Sigmoid colon (tissue), 4 donors: ENCODE results near the gene SLC19A1.

Source experiments
- EP300 ChIP-seq, 4 donors: sonication (generic); formaldehyde crosslinking; IDR thresholded peaks; one replicate each; pipeline ENCODE4 v1.6.1; 2017; ENCODE audit warnings: antibody characterized with exemption in 4 of 4
- TF ChIP-seq, protein P1 (sequence below), 4 experiments: fragments of 450-650 bp in 3 of 4; fragments of 200-600 bp in 1 of 4; IDR thresholded peaks; one replicate each; pipeline ENCODE4 v1.5.1; 2016 to 2019; ENCODE audit warnings: antibody characterized with exemption in 4 of 4, mild to moderate bottlenecking in 3 of 4, moderate library complexity in 2 of 4

DNA sequence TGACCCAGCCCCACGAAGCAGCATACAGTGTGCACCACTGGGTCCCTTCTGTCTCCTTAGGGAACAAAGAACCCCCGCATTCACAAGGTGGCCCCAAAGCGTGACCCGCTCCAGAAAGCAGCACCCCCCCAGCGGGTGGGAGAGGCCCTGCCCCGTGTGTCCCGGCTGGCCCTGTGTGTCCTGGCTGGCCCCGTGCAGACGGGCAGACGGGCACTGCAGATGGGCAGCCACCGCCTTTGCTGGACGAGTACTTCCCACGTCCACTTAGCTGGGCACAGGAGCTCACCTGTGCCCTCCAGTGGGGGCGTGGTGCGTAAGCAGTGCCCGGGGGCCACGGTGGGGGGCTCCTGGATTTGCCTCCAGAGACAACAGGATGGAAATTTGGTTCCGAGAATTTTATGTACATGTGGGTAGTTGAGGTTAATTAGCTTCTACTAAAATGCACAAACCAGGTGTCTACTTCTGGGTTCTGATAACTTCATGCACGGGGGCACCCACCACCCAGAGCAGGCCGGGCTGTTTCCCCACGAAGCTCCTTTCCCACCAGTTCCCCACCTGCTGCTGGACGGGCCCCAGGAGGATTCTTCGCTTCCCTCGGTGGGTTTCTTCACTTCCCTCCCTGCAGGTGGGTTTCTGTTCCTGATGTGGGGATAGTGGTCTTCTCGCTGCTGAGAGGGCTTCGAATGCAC lies 33.2 kb upstream of the SLC19A1 start:
- TF ChIP-seq, protein P1, sequence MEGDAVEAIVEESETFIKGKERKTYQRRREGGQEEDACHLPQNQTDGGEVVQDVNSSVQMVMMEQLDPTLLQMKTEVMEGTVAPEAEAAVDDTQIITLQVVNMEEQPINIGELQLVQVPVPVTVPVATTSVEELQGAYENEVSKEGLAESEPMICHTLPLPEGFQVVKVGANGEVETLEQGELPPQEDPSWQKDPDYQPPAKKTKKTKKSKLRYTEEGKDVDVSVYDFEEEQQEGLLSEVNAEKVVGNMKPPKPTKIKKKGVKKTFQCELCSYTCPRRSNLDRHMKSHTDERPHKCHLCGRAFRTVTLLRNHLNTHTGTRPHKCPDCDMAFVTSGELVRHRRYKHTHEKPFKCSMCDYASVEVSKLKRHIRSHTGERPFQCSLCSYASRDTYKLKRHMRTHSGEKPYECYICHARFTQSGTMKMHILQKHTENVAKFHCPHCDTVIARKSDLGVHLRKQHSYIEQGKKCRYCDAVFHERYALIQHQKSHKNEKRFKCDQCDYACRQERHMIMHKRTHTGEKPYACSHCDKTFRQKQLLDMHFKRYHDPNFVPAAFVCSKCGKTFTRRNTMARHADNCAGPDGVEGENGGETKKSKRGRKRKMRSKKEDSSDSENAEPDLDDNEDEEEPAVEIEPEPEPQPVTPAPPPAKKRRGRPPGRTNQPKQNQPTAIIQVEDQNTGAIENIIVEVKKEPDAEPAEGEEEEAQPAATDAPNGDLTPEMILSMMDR (IDR thresholded peaks at IDR 0.05) = no peak
- no peak for TF ChIP-seq EP300 (IDR thresholded peaks at IDR 0.05)
